SK-N-SH (cell line): ENCODE measurements around the gene ZNF783. TPM values are rescaled to one million over a fixed set of nuclear protein-coding genes. Genes with fewer than 3 reads are reported as not detected.
"Not testable (repeated sequence)": the region's sequence is repeated elsewhere in the genome, so short reads cannot be mapped to it uniquely, and the experiment has no call there.

ENCODE experiments used
- CTCF ChIA-PET: fragments of 300-600, 350-600 bp; formaldehyde crosslinking; extraction: SDS; loops from one replicate; lab custom pipeline; 2021; lab: Yijun Ruan, JAX
- POLR2A ChIA-PET: fragments of 350-600 bp; sonication (Branson Sonifier 250); formaldehyde crosslinking; extraction: SDS; loops from one replicate; lab custom pipeline; 2020; ENCODE audit warnings: antibody characterized with exemption, inconsistent platforms; lab: Yijun Ruan, JAX
- DNase-seq: peaks from one replicate; pipeline ENCODE4 v3.0.0; 2012
- H2AFZ ChIP-seq: fragments of 200-600 bp; sonication (generic); 2 replicates; pipeline ENCODE4 v1.8.1; 2016; ENCODE audit warnings: antibody characterized with exemption, mild to moderate bottlenecking, low read depth
- H3F3A ChIP-seq: fragments of 200-600 bp; sonication (generic); replicated peaks from 2 replicates; pipeline ENCODE3; 2016; ENCODE audit warnings: antibody characterized with exemption, mild to moderate bottlenecking; ENCODE audit not compliant: insufficient read depth
- H3K27ac ChIP-seq, 2 experiments: fragments of 200-500 bp in 1 of 2; fragments of 200-600 bp in 1 of 2; sonication (Bioruptor generic) in 1 of 2; sonication (generic), shearing (Covaris generic) in 1 of 2; 2 replicates each; pipeline versions ENCODE4 v1.5.1 to v1.6.1; 2014 to 2016; ENCODE audit warnings: low read depth in 2 of 2, inconsistent platforms in 1 of 2, low read length in 1 of 2, mild to moderate bottlenecking in 1 of 2, mixed read lengths in 1 of 2
- H3K27me3 ChIP-seq: fragments of 200-600 bp; sonication (generic), shearing (Covaris generic); 2 replicates; pipeline ENCODE4 v1.6.1; 2016; ENCODE audit warnings: mixed run types; ENCODE audit not compliant: insufficient read depth
- H3K36me3 ChIP-seq, 2 experiments: fragments of 200-500 bp in 1 of 2; fragments of 200-600 bp in 1 of 2; sonication (Bioruptor generic) in 1 of 2; sonication (generic) in 1 of 2; replicated peaks in 1 of 2; 2 replicates each; pipeline versions ENCODE3 to v1.5.1; 2014 to 2016; ENCODE audit warnings: low read length in 1 of 2, mild to moderate bottlenecking in 1 of 2; ENCODE audit not compliant: insufficient read depth in 2 of 2, control insufficient read depth in 1 of 2
- H3K4me1 ChIP-seq, 2 experiments: fragments of 200-500 bp in 1 of 2; fragments of 200-600 bp in 1 of 2; sonication (Bioruptor generic) in 1 of 2; sonication (generic), shearing (Covaris generic) in 1 of 2; 2 replicates each; pipeline versions ENCODE4 v1.5.1 to v1.6.1; 2014 to 2016; ENCODE audit warnings: low read depth in 1 of 2, low read length in 1 of 2, mixed run types in 1 of 2; ENCODE audit not compliant: insufficient read depth in 2 of 2, control insufficient read depth in 1 of 2
- H3K4me2 ChIP-seq: fragments of 200-600 bp; sonication (generic), shearing (Covaris generic); 2 replicates; pipeline ENCODE4 v1.6.1; 2017; ENCODE audit warnings: mixed run types
- H3K4me3 ChIP-seq, 2 experiments: fragments of 200-500 bp in 1 of 2; fragments of 200-600 bp in 1 of 2; sonication (Bioruptor generic) in 1 of 2; sonication (generic), shearing (Covaris generic) in 1 of 2; 2 replicates each; pipeline versions ENCODE4 v1.5.1 to v1.8.1; 2014 to 2016; ENCODE audit warnings: low read depth in 2 of 2, inconsistent platforms in 1 of 2, low read length in 1 of 2, mild to moderate bottlenecking in 1 of 2, mixed read lengths in 1 of 2, moderate library complexity in 1 of 2
- H3K79me2 ChIP-seq: fragments of 200-600 bp; sonication (generic); 2 replicates; pipeline ENCODE4 v1.8.1; 2017; ENCODE audit warnings: mild to moderate bottlenecking; ENCODE audit not compliant: insufficient read depth
- H3K9ac ChIP-seq: fragments of 200-600 bp; sonication (generic); 2 replicates; pipeline ENCODE4 v1.6.1; 2017; ENCODE audit warnings: mixed run types
- H3K9me2 ChIP-seq: fragments of 200-600 bp; sonication (generic); 2 replicates; pipeline ENCODE4 v1.6.1; 2017; ENCODE audit warnings: mixed run types
- H3K9me3 ChIP-seq: fragments of 200-600 bp; sonication (generic); 2 replicates; pipeline ENCODE4 v1.6.1; 2017; ENCODE audit warnings: mixed run types, mild to moderate bottlenecking, moderate library complexity
- H4K20me1 ChIP-seq: fragments of 200-600 bp; sonication (generic); 2 replicates; pipeline ENCODE4 v1.6.1; 2017; ENCODE audit warnings: mild to moderate bottlenecking, mixed run types; ENCODE audit not compliant: insufficient read depth
- IRF3 ChIP-seq: fragments of 150-350 bp; IDR thresholded peaks from 2 replicates; pipeline ENCODE4 v1.6.1; 2016; ENCODE audit warnings: mild to moderate bottlenecking, low read depth, low read length
- MAX ChIP-seq: IDR thresholded peaks from 2 replicates; pipeline ENCODE4 v1.4.0; 2012; ENCODE audit warnings: low read depth
- MEF2A ChIP-seq: IDR thresholded peaks from 2 replicates; pipeline ENCODE4 v1.4.0; 2012; ENCODE audit warnings: low read depth, borderline replicate concordance
- MXI1 ChIP-seq: IDR thresholded peaks from 2 replicates; pipeline ENCODE4 v1.6.1; 2012; ENCODE audit warnings: mild to moderate bottlenecking, low read depth, low read length, improper control_type of control experiment
- NFIC ChIP-seq: IDR thresholded peaks from 2 replicates; pipeline ENCODE4 v1.4.0; 2012; ENCODE audit warnings: borderline replicate concordance
- POLR2AphosphoS5 ChIP-seq: IDR thresholded peaks from 2 replicates; pipeline ENCODE4 v1.6.1; 2012; ENCODE audit warnings: low read depth, low read length
- RAD21 ChIP-seq: IDR thresholded peaks from 2 replicates; pipeline ENCODE4 v1.6.1; 2012; ENCODE audit warnings: mild to moderate bottlenecking, low read length
- REST ChIP-seq: IDR thresholded peaks from 2 replicates; pipeline ENCODE4 v1.6.1; 2012; ENCODE audit warnings: mild to moderate bottlenecking, low read depth, low read length, moderate library complexity
- RFX5 ChIP-seq: IDR thresholded peaks from 2 replicates; pipeline ENCODE4 v1.6.1; 2012; ENCODE audit warnings: mild to moderate bottlenecking, improper control_type of control experiment, low read length
- RXRA ChIP-seq: IDR thresholded peaks from 2 replicates; pipeline ENCODE4 v1.4.0; 2012; ENCODE audit warnings: low read depth, mild to moderate bottlenecking, borderline replicate concordance
- SMC3 ChIP-seq: IDR thresholded peaks from 2 replicates; pipeline ENCODE4 v1.6.1; 2012; ENCODE audit warnings: low read depth, low read length, improper control_type of control experiment
- TEAD4 ChIP-seq: IDR thresholded peaks from 2 replicates; pipeline ENCODE4 v1.4.0; 2012; ENCODE audit warnings: mild to moderate bottlenecking, borderline replicate concordance; ENCODE audit not compliant: insufficient read depth
- YY1 ChIP-seq: IDR thresholded peaks from 2 replicates; pipeline ENCODE4 v1.4.0; 2012; ENCODE audit warnings: low read depth, mild to moderate bottlenecking
- ZBTB33 ChIP-seq: IDR thresholded peaks from 2 replicates; pipeline ENCODE4 v1.4.0; 2012; ENCODE audit warnings: low read depth, borderline replicate concordance
- WGBS: methylation state at CpG from one replicate; pipeline ENCODE4 v1.1.6; 2017; ENCODE audit warnings: low lambda C conversion rate; 5-methylcytosine and 5-hydroxymethylcytosine counted together
- polyA plus RNA-seq, 3 experiments: library from polyadenylated mRNA; depleted of rRNA; stranded (reverse); fragments of >200 nt; gene quantifications; 2 replicates each; pipeline ENCODE4 v1.2.3, GENCODE V29; 2012

The ZNF783 gene
- polyA plus RNA-seq, 1 of the 3 experiments (the other 2 are of a cell fraction): 12.5 TPM

GRCh38 chr7:149225656-149226055, 36.3 kb upstream of the ZNF783 start:
- Histone ChIP-seq H3K9ac (no peak overlapping the region), H2AFZ (no peak overlapping the region), H3K27me3 (no peaks in the 10 kb centered on the region), H3K36me3 (peaks cover 17 to 37% of the 10 kb centered on the region in 2 experiments), H3K4me3 (no peak overlapping the region), H3K4me2 (no peak overlapping the region), H4K20me1 (no peaks in the 10 kb centered on the region), H3K9me2 (no peaks in the 10 kb centered on the region), H3K4me1 (no peaks in the 10 kb centered on the region; a peak in 1 of 4 replicates), H3K9me3 (no peaks in the 10 kb centered on the region), H3K27ac (no peak overlapping the region), H3F3A (peaks cover 4% of the 10 kb centered on the region), H3K79me2 (no peaks in the 10 kb centered on the region)
- ChIA-PET POLR2A (no interaction called here), CTCF (no interaction called here)
- no peak for DNase-seq
- WGBS: 92% methylated on average over 22 of the region's 22 CpGs
- TF ChIP-seq POLR2AphosphoS5 (no peak), MXI1 (no peak), REST (no peak), RXRA (no peak), IRF3 (no peak), RAD21 (no peak), YY1 (no peak), SMC3 (no peak), NFIC (no peak), MAX (no peak), MEF2A (no peak), RFX5 (no peak), TEAD4 (no peak), ZBTB33 (no peak)

- H3K9me3 ChIP-seq, H3K27me3 ChIP-seq, H3K79me2 ChIP-seq, H3K4me1 ChIP-seq, H3K4me3 ChIP-seq, H3F3A ChIP-seq, POLR2A ChIA-PET, H3K27ac ChIP-seq, H4K20me1 ChIP-seq, H3K9me2 ChIP-seq, H2AFZ ChIP-seq, DNase-seq, H3K4me2 ChIP-seq, H3K9ac ChIP-seq: not testable (repeated sequence)
- peaks cover 17 to 32% of the 10 kb centered on the region in 2 experiments for H3K36me3 ChIP-seq
- CTCF ChIA-PET: interaction anchor here (0.9 kb wide), 1 partner anchor 79 kb away, joined by 3 read pairs; the partner anchor contains the start of gene ZNF398
- WGBS: 97% methylated on average over 17 of the region's 17 CpGs
Measured at GRCh38 chr7:149226366-149226765, 35.6 kb upstream of the ZNF783 start.
